ENCODE measurements around the gene BRPF3. TPM values are rescaled to one million over a fixed set of nuclear protein-coding genes. Genes with fewer than 3 reads are reported as not detected.
A peak's percentile ranks its signal among the peaks of the same experiment; 100 is the strongest.

Gene BRPF3
- total and polyA plus RNA-seq, 10 donors: 2.4 to 42.7 (median 31.6) TPM

- no peaks in the 10 kb centered on the region for H3K27me3 ChIP-seq (replicated peaks in 1 of 7)
- H3K36me3 ChIP-seq: no peaks in the 10 kb centered on the region
- intact Hi-C loops (cut with DNase I; ENCODE audit: low total_unique reads): no loop called here
- no peaks in the 10 kb centered on the region for H3K9me3 ChIP-seq
- no peak for DNase-seq
- peak overlapping the region in 5 of 8 donors; percentile 49 to 88 (median 69) for H3K27ac ChIP-seq
- peaks cover 5 to 51% (median 14%) of the 10 kb centered on the region in 6 donors for H3K4me1 ChIP-seq
- peak overlapping the region in 1 of 8 donors; percentile 18 for H3K4me3 ChIP-seq
- TF ChIP-seq CTCF (IDR thresholded peaks at IDR 0.05 in 8 of 11, conservative IDR thresholded peaks at IDR 0.05 in 3 of 11) (no peak), POLR2AphosphoS5 (IDR thresholded peaks at IDR 0.05) (no peak), POLR2A (IDR thresholded peaks at IDR 0.05) (no peak)
- 67 to 90% (median 69%) methylated on average over 1 of the region's 1 CpG for WGBS, 5 donors
Measured at GRCh38 chr6:36248980-36249379, 52.4 kb downstream of the BRPF3 start.

GRCh38 chr6:36249536-36249935 is 53.0 kb downstream of the BRPF3 start:
- TF ChIP-seq POLR2A (IDR thresholded peaks at IDR 0.05) (no peak), CTCF (IDR thresholded peaks at IDR 0.05 in 8 of 11, conservative IDR thresholded peaks at IDR 0.05 in 3 of 11) (no peak), POLR2AphosphoS5 (IDR thresholded peaks at IDR 0.05) (no peak)
- no peak for DNase-seq
- intact Hi-C loops (cut with DNase I; ENCODE audit: low total_unique reads): no loop called here
- no peaks in the 10 kb centered on the region for H3K36me3 ChIP-seq
- H3K4me3 ChIP-seq: no peak overlapping the region
- H3K27ac ChIP-seq: peak overlapping the region in 3 of 8 donors; percentile 49 to 88 (median 69)
- H3K4me1 ChIP-seq: peaks cover 5 to 45% (median 14%) of the 10 kb centered on the region in 6 donors
- no peaks in the 10 kb centered on the region for H3K27me3 ChIP-seq (replicated peaks in 1 of 7)
- no peaks in the 10 kb centered on the region for H3K9me3 ChIP-seq
- WGBS, 5 donors: 65 to 91% (median 75%) methylated on average over 5 of the region's 5 CpGs

GRCh38 chr6:36252005-36252404 is 55.5 kb downstream of the BRPF3 start:
- DNase-seq: no peak
- H3K4me1 ChIP-seq: peaks cover 0 to 21% (median 3%) of the 10 kb centered on the region in 6 donors
- H3K36me3 ChIP-seq: no peaks in the 10 kb centered on the region
- WGBS, 5 donors: 82 to 96% (median 96%) methylated on average over 2 of the region's 2 CpGs
- intact Hi-C loops (cut with DNase I; ENCODE audit: low total_unique reads): no loop called here
- peaks cover 0 to 6% (median 3%) of the 10 kb centered on the region in 8 donors for H3K9me3 ChIP-seq
- no peak overlapping the region for H3K4me3 ChIP-seq
- no peak overlapping the region for H3K27ac ChIP-seq
- no peaks in the 10 kb centered on the region for H3K27me3 ChIP-seq (replicated peaks in 1 of 7)
- no peak for TF ChIP-seq POLR2A (IDR thresholded peaks at IDR 0.05)
- no peak for TF ChIP-seq POLR2AphosphoS5 (IDR thresholded peaks at IDR 0.05)
- TF ChIP-seq CTCF (IDR thresholded peaks at IDR 0.05 in 8 of 11, conservative IDR thresholded peaks at IDR 0.05 in 3 of 11): no peak

- no peak overlapping the region for H3K4me3 ChIP-seq
- 71 to 85% (median 82%) methylated on average over 9 of the region's 9 CpGs for WGBS, 5 donors
Measured at GRCh38 chr6:36263390-36264000, 67.0 kb downstream of the BRPF3 start.

More at GRCh38 chr6:36263390-36264000, 67.0 kb downstream of the BRPF3 start:
- intact Hi-C loops (cut with DNase I; ENCODE audit: low total_unique reads): no loop called here
- Histone ChIP-seq H3K9me3 (peaks cover 0 to 21% (median 12%) of the 10 kb centered on the region in 8 donors), H3K36me3 (no peaks in the 10 kb centered on the region), H3K27me3 (replicated peaks in 1 of 7) (no peaks in the 10 kb centered on the region), H3K27ac (no peak overlapping the region), H3K4me1 (no peaks in the 10 kb centered on the region)
- DNase-seq: no peak
- TF ChIP-seq POLR2A (IDR thresholded peaks at IDR 0.05): no peak
- TF ChIP-seq CTCF (IDR thresholded peaks at IDR 0.05 in 8 of 11, conservative IDR thresholded peaks at IDR 0.05 in 3 of 11): no peak
- TF ChIP-seq POLR2AphosphoS5 (IDR thresholded peaks at IDR 0.05): no peak
